GM19238 (cell line): ENCODE data around the gene ACACB.

Experiments used
- DNase-seq: peaks from one replicate; pipeline ENCODE4 v3.0.0; 2011; ENCODE audit warnings: low spot score; ENCODE audit not compliant: insufficient read length

The ACACB gene

DNA sequence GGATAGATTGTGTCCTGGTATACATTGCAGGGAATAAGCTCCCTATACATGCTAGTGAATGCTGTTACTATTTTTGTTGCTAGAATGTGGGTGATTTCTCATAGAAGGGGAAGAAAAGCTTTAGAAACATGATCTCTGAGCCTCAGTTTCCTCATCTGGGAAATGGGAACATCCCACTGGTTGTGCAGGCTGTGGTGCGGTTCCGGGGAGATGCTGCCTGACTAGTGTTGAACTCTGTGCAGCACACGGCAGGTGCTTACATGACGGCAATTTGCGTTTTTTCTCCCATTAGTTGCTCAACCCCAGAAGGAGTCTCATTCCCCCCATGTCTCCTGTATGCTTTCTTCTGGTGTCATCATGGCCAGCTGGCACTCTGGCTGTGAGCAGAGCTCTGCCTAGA, 159.8 kb downstream of the ACACB start:
- no peak for DNase-seq

DNA sequence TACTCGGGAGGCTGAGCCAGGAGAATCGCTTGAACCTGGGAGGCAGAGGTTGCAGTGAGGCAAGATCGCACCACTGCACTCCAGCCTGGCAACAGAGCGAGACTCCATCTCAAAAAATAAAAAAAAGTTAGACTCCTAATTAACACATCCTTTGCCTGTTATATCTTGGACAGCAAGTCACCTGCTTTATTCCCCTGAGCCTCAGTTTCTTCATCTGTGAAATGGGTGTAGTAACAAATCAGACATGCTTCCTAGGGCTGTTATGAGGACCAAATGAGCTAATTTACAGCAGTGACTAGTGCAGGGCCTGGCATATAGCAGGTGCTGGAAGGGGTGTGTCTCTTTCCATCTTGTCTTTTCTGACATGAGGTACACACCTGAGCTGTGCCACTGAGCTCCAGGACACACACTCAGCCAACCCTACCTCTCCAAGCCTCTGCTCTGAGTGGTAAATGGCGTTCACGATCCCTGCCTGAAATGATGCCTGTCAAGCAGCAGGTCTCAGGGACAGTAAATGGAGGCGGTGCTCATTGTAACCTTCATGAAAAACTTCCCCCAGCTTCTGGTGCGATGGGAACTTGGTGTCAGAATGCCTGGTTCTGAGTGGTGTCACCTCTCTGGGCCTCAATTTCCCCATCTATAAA, 161.0 kb downstream of the ACACB start:
- no peak for DNase-seq

- no peak for DNase-seq
These were observed 161.7 kb downstream of the ACACB start for GRCh38 chr12:109277899-109278762.

DNA sequence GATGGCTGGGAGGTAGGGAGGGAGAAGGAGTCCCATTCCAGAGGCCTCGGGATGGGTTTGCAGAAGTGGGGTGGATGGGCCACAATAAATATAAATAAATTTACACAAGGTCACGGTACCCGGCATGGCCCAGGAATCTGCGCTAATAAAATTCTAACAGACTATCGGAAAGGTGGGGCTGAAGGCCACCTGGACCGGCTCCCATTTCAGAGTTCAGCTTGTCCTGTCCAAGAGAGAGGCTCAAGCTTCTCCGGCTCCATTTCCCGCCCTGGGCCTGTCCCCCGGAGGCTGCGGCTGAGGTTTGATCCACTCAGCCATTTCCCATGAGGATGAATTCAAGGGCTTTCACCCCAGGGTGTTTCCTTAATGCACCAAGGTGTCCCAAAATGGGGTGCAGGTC, 162.5 kb downstream of the ACACB start:
- no peak for DNase-seq

GRCh38 chr12:109279525-109279924, 163.1 kb downstream of the ACACB start:
- DNase-seq = no peak

GRCh38 chr12:109281452-109281851, 165.1 kb downstream of the ACACB start:
- DNase-seq = no peak

GRCh38 chr12:109284392-109284791, 168.0 kb downstream of the ACACB start:
- no peak for DNase-seq

DNA sequence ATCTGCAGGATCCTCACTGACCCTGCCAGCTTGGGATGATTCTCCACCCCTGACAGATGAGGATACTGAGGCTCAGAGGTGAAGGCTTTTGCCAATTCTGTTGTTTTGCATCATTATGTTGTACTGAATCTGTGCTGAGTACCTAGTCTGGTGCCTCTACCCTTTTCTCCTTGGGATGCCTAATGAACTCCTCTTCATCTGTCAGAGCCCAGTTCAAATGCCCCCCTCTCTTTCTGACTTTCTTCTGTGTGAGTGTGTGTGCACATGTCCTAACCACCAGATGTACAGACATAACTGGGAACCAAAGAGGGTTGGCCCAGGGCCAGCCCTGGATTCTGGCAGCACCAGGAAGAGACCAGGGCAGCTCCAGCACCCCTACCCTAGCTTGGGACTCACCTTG, 169.9 kb downstream of the ACACB start:
- no peak for DNase-seq

- DNase-seq = no peak
These were observed 170.3 kb downstream of the ACACB start for GRCh38 chr12:109286652-109287051.

DNA sequence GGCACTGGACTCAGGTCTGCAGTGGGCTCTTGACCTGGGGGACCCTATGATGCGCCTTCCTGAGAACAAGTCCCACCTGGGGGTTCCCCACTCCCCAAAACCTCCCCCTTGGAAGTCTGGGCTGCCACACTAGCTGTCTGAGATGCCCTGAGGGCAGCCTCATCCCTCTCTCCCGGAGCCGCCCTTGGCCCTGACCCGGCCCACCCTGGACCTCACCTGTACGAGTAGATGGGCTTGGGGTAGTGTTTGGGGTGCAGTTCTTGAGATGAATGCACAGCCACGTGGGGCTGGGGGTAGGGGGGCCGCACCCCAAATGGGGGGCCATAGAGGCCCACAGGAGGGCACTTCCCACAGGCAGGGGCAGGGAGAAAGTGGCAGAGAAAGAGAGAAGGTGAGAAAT, 170.8 kb downstream of the ACACB start:
- no peak for DNase-seq

- no peak for DNase-seq
These were observed 171.6 kb downstream of the ACACB start for GRCh38 chr12:109287811-109288469.

GRCh38 chr12:109288571-109288970, 172.2 kb downstream of the ACACB start:
- no peak for DNase-seq

DNA sequence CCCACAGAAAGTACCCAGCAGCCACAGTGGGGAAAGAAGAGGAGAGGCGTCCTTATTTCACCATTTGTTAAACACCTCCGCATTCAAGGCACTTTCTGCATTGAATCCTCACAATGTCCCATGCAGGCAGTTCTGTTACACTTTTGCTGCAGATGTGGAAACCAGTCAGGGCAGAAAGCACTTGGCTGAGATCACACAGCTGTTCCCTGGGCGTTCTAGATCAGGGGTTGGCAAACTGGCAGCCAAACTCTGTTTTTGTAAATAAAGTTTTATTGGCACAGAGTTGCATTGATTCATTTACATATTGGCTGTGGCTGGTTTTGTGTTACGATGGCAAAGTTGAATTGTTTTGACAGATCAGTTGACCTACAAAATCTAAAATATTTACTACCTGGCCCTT, 172.6 kb downstream of the ACACB start:
- no peak for DNase-seq

GRCh38 chr12:109289551-109289950, 173.2 kb downstream of the ACACB start:
- no peak for DNase-seq

GRCh38 chr12:109290061-109290460, 173.7 kb downstream of the ACACB start:
- DNase-seq = no peak

GRCh38 chr12:109291117-109291516, 174.7 kb downstream of the ACACB start:
- no peak for DNase-seq

GRCh38 chr12:109291521-109292341, 175.3 kb downstream of the ACACB start:
- DNase-seq = no peak

- no peak for DNase-seq
These were observed 175.9 kb downstream of the ACACB start for GRCh38 chr12:109292342-109292711.

GRCh38 chr12:109293106-109293505, 176.7 kb downstream of the ACACB start:
- DNase-seq = no peak

GRCh38 chr12:109294286-109294796, 178.0 kb downstream of the ACACB start:
- no peak for DNase-seq

DNA sequence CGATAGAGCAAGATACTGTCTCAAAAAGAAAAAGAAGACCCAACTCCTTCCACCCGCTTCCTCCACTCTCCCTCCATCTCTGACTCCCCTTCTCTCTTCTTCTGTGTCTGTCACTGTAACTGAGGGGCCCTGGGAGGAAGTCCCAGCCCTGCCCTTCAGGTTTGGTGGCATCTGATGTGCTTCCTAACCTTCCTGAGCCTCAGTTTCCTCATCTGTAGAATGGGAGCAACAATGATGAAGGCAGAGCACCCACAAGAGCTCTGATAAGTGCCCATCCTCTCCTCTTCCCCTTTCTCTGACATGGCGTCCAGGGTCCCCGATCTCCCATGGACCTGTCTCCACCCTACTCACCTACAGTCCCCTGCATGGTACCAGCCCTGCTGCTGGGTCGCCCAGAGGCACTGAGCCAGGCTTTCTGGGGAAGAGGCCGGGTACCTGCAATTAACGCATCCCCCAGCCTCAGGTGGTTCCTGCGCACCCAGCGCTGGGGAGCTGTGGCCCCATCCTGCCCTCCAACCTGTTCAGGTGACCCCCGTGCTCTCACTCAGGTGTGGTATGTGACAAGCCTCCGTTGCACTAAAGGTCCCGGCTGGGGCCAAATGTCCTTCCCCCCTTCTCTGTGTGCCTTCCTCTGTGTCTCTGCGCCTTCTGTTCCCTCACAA, 179.5 kb downstream of the ACACB start:
- no peak for DNase-seq
